OCI-LY3 (cell line): Measurements from ENCODE around the gene CELA1.

Source experiments
- CTCF ChIP-seq: fragments of 200-600, 300-600 bp; sonication (generic); IDR thresholded peaks from 2 replicates; pipeline ENCODE4 v1.5.1; 2014; ENCODE audit warnings: antibody characterized with exemption, low read length, low read depth
- EZH2phosphoT487 ChIP-seq: fragments of 200-600 bp; shearing (Covaris generic); IDR thresholded peaks from 2 replicates; pipeline ENCODE4 v1.6.1; 2018; ENCODE audit warnings: antibody characterized with exemption, mixed run types, low read depth

- TF ChIP-seq CTCF (no peak), EZH2phosphoT487 (no peak)
Measured at GRCh38 chr12:51348116-51348515, 1.6 kb upstream of the CELA1 start.
